Measurements from ENCODE around the gene KRTAP19-8. TPM values are rescaled to one million over a fixed set of nuclear protein-coding genes. Genes with fewer than 3 reads are reported as not detected.

The KRTAP19-8 gene
- total RNA-seq, 2 experiments from 2014 or later = not detected

DNA sequence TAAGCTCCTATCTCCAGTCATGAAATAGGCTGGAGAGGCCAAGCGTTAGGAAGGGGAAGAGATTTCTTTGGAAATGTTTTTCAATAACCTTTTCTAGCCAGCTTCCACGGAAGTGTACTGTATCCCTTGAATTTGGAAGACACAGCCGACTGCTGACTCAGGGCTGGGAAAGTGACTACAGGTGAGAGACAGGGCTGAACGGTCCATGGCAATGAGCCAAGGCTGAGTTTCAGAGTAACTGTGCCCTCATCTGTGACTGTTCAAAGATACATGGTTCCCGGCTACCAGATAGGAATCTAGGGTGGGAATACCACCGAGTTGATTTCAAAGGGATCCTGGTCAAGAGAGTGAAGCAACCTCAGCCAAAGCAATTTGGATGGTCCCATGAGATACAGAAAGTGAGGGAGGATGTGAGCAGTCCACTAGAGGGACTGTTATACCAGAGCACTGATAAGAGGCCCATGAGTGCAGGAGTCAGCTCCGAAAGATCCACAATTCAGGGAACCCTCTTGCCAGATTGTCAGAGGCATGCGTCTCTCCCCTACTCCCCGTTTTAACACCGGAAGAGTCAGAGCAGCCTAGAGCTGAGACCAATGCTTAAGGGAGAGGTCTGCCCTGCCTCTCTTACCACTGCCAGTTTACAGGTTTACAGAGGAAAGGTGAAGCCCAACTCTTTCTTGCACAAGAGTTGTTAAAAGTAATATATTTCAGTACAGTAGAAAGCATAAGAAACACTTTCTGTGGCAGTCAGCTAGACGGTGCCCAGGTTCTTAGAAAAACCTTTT is 3.2 kb upstream of the KRTAP19-8 start:
- no peak for DNase-seq
- Mint-ChIP-seq H3K4me3 (no peak overlapping the region), H3K27me3 (peaks cover 15% of the 10 kb centered on the region), H3K36me3 (ENCODE audit: low read depth) (no peaks in the 10 kb centered on the region), H3K9me3 (no peaks in the 10 kb centered on the region), H3K27ac (no peak overlapping the region), H3K4me1 (no peaks in the 10 kb centered on the region)
- POLR2A ChIA-PET = no interaction called here
- CTCF ChIA-PET = interaction anchor here (0.6 to 0.7 kb wide), 2 partner anchors 17 to 452 kb away, joined by 3 read pairs; no protein-coding TSS in a partner anchor

DNA sequence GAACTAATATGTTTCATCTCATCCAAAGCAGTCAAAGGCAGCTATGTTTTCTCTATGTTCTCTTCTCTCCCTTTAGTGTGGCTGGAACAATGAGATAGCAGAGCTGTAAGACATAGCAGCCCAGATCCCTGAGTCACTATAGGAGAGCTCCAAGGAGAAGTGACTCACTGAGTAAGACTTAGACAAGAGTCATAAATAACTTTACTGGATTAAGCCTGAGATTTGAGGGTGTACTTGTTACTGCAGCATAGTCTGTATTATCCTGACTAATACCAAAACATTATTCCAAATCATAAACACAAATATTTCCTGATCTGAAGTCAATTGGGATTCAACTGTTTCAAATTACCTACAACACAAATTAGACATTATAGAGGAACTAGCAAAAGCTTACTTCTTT is 3.9 kb downstream of the KRTAP19-8 start:
- no peak overlapping the region for H3K4me3 Mint-ChIP-seq
- no peaks in the 10 kb centered on the region for H3K36me3 Mint-ChIP-seq (ENCODE audit: low read depth)
- peaks cover 4% of the 10 kb centered on the region for H3K9me3 Mint-ChIP-seq
- no peak overlapping the region for H3K27ac Mint-ChIP-seq
- H3K27me3 Mint-ChIP-seq = peaks cover 31% of the 10 kb centered on the region
- no peak for DNase-seq
- H3K4me1 Mint-ChIP-seq = no peaks in the 10 kb centered on the region
- POLR2A ChIA-PET = no interaction called here
- CTCF ChIA-PET = no interaction called here

DNA sequence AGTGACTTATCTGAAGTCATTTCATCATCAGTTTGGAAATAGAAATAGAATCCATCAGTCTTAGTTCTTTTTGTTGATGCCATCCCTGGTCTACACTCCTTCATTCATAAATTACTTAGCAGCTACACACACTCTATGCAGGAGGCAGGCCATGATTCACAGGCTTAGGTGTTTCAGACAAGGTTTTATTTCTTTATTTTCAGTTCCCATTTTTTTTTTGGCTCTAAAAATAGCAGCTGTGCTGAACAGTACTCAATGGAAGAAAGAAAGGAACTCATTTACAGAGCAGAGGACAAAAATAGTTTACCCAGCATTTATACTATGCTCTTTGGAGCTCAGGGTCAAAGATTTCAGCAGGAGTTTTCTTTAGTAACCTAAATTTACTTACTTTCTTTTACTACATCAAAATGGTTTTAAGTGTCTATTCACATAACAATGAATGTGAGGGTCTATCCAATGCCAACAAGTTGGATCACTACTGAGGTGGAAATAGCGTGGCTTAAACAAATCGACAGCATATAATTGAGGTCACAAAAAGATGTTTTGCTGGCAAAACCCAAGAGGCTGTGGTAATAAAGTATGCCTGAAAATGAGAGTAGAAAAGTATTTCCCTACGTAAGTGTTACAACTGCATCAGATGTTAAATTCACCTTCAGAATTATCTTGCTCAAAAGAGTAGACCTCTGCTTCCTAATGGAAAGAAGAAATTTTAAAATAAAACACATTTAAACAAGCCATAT is 7.7 kb downstream of the KRTAP19-8 start:
- Mint-ChIP-seq H3K36me3 (ENCODE audit: low read depth) (no peaks in the 10 kb centered on the region), H3K27me3 (peaks cover 20% of the 10 kb centered on the region), H3K4me1 (no peaks in the 10 kb centered on the region), H3K9me3 (peaks cover 4% of the 10 kb centered on the region), H3K27ac (no peak overlapping the region), H3K4me3 (no peak overlapping the region)
- no peak for DNase-seq
- ChIA-PET CTCF (no interaction called here), POLR2A (no interaction called here)

DNA sequence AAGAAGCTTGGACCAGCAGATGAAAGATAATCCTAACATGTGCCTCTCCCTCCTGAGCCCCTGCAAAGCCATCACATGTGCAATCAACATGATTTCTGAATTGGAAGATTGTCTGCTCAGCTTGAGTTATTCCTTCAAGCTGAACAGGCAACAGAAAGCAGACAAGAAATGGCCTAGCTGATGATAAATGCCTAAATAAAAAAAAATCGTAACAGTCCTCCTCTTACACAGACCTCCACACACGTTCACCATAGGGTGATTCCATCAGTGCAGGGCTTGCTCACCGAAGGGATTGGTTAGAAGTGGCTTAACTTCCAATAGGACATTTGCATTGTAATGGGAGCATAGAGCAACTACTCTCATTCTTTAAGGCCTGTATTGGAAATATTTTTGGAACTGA is 14.6 kb downstream of the KRTAP19-8 start:
- no peak overlapping the region for H3K4me3 Mint-ChIP-seq
- H3K36me3 Mint-ChIP-seq (ENCODE audit: low read depth) = no peaks in the 10 kb centered on the region
- no peaks in the 10 kb centered on the region for H3K4me1 Mint-ChIP-seq
- POLR2A ChIA-PET = no interaction called here
- no peak for DNase-seq
- H3K27me3 Mint-ChIP-seq = peaks cover 20% of the 10 kb centered on the region
- no peaks in the 10 kb centered on the region for H3K9me3 Mint-ChIP-seq
- no peak overlapping the region for H3K27ac Mint-ChIP-seq
- CTCF ChIA-PET = interaction anchor here (1.0 kb wide), 1 partner anchor 18 kb away, joined by 3 read pairs; no protein-coding TSS in a partner anchor

DNA sequence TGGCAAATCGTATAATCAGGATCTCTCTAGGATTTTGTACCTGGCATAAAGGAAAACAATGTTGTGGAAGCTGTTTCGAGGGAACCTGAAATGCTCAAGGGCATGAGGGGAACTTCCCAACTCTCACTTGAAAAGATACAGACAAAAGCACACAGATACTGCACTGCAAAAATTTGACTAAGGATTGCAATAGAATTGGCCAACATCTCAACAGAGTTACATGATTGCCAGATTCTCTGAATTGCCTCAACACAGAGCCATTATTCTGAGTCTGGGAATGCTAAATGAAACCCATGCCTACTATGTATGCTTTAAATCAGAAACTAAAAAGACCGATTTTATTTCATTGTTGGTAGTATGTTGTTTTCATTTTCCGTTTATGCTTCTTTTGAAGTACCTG is 16.0 kb downstream of the KRTAP19-8 start:
- H3K4me3 Mint-ChIP-seq = no peak overlapping the region
- H3K27ac Mint-ChIP-seq = no peak overlapping the region
- no peaks in the 10 kb centered on the region for H3K4me1 Mint-ChIP-seq
- POLR2A ChIA-PET = no interaction called here
- H3K36me3 Mint-ChIP-seq (ENCODE audit: low read depth) = no peaks in the 10 kb centered on the region
- CTCF ChIA-PET = interaction anchor here (0.5 kb wide), 1 partner anchor 176 kb away, joined by 3 read pairs; no protein-coding TSS in a partner anchor
- peaks cover 15% of the 10 kb centered on the region for H3K27me3 Mint-ChIP-seq
- DNase-seq = no peak
- H3K9me3 Mint-ChIP-seq = peaks cover 1% of the 10 kb centered on the region

DNA sequence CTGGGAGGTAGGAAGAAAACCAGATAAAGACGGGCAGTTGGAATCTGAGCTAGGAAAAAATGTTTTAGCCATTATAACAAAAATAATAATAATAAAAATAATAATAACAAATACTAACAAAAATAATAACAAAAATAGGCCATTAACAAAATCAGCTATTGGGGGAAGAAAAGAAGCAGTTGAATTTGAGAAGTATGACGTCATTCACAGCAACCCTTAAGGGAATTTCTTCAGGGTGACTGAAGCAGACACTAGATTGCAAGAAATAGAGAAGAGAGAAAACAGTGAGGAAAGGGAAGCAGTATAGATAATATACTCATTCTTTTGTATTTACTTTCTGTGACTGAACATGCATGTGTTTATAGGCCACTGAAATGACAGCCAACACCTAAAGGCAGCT is 20.0 kb downstream of the KRTAP19-8 start:
- Mint-ChIP-seq H3K9me3 (peaks cover 2% of the 10 kb centered on the region), H3K4me3 (no peak overlapping the region), H3K4me1 (peaks cover 1% of the 10 kb centered on the region), H3K36me3 (ENCODE audit: low read depth) (no peaks in the 10 kb centered on the region), H3K27me3 (peaks cover 10% of the 10 kb centered on the region), H3K27ac (no peak overlapping the region)
- CTCF ChIA-PET = no interaction called here
- POLR2A ChIA-PET = no interaction called here
- DNase-seq = no peak

DNA sequence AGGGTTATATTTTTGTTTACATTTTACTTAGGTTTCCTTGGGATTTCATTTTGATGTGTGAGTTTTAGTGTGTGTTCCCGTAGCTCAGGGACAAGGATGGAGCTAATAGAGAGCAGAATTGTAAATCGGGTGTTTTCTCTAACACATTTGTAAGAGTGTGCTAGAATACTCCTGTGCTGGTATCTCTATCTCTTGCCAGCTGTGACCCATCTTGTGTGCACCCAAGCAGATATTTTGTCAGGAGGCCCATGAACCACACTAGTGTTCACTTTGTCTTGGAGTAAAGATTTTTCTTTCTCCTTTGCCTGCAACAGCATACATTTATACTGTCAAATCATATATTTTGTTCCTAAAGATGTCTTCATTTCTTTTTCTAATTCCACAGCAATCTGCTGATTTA is 23.4 kb downstream of the KRTAP19-8 start:
- Mint-ChIP-seq H3K27ac (no peak overlapping the region), H3K36me3 (ENCODE audit: low read depth) (no peaks in the 10 kb centered on the region), H3K4me1 (peaks cover 29% of the 10 kb centered on the region), H3K27me3 (no peaks in the 10 kb centered on the region), H3K4me3 (no peak overlapping the region), H3K9me3 (peaks cover 2% of the 10 kb centered on the region)
- POLR2A ChIA-PET = no interaction called here
- no peak for DNase-seq
- CTCF ChIA-PET = no interaction called here

DNA sequence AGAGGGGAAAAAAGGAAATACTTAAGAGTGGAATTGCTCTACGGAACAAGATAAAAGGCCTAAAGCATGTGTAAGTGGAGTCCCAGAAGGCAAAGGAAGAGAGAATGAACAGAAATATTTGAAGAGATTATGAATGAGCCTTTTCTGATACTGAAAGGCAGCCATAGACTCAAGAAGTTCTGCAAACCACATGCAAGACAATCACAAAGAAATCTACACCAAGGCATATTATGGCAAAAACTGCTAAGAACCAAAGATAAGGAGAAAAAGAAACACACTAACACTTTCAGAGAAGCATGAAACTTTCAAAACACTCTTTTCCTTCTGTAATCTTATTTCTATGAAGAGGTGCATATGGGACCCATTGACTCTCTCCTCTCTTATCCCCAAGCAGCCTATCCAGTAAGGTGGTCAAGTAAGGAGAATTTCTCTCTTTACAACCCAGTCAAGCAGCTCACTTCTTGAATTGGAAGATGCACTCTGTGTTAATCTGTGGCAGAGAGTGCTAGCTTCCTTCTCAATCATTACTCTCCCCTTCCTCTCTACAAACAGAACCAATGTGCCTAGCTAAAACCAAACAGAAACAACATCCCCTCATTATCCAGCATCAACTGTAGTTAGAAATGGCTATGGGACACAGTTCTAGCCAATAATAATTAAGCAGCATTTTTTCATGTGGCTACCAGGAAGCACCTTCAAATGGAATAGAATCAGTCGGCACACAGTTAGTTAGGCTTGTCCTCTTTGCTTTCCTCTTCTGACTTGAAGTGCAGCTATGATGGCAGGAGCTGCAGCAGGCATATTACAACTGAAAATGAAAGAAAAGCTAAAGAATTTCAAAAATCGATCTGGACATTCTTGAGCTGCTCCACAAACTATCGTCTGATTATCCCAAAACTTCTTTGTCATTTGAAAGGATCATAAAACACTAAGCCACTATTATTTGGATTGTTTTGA is 25.9 kb downstream of the KRTAP19-8 start:
- POLR2A ChIA-PET = interaction anchor here (0.5 kb wide), 1 partner anchor 1580 kb away, joined by 4 read pairs; no protein-coding TSS in a partner anchor
- peak overlapping the region; percentile 25 for H3K4me3 Mint-ChIP-seq
- no peaks in the 10 kb centered on the region for H3K27me3 Mint-ChIP-seq
- DNase-seq = no peak
- peaks cover 29% of the 10 kb centered on the region for H3K4me1 Mint-ChIP-seq
- CTCF ChIA-PET = no interaction called here
- peaks cover 2% of the 10 kb centered on the region for H3K9me3 Mint-ChIP-seq
- no peaks in the 10 kb centered on the region for H3K36me3 Mint-ChIP-seq (ENCODE audit: low read depth)
- H3K27ac Mint-ChIP-seq = peak overlapping the region; percentile 83

DNA sequence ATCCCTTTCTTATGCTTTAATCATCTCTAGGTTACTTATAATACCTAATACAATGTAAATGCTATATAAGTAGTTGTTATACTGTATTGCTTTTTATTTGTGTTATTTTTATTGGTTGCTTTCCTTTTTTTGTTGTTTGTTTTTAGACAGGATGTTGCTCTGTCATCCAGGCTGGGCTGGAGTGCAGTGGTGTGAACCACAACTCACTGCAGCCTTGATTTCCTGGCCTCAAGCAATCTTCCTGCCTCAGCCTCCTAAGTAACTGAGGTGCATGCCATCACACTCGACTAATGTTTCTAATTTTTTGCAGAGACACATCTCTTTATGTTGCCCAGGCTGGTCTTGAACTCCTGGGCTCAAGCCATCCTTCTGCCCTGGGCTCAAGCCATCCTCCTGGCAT is 26.9 kb downstream of the KRTAP19-8 start:
- peak; percentile 50 for DNase-seq
- Mint-ChIP-seq H3K27me3 (peaks cover 4% of the 10 kb centered on the region), H3K4me3 (peak overlapping the region; percentile 4), H3K27ac (peak overlapping the region; percentile 77), H3K36me3 (ENCODE audit: low read depth) (no peaks in the 10 kb centered on the region), H3K4me1 (peaks cover 29% of the 10 kb centered on the region), H3K9me3 (no peaks in the 10 kb centered on the region)
- ChIA-PET POLR2A (no interaction called here), CTCF (no interaction called here)

DNA sequence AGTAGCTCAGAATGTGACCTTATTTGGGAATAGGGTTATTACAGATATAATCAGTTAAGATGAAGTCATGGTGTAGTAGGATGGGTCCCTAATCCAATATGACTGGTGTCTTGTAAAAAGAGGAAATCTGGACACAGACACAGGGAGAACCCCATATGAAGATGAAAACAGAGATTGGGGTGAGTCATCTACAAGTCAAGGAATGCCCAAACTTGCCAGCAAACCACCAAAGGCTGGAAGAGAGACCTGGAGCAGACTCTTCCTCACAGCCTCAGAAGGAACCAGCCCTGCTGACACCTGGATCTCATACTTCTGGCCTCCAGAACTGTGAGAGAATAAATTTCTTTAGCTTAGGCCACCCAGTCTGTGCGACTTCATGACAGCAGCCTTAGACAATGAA is 29.9 kb downstream of the KRTAP19-8 start:
- ChIA-PET CTCF (no interaction called here), POLR2A (no interaction called here)
- H3K9me3 Mint-ChIP-seq = no peaks in the 10 kb centered on the region
- no peak for DNase-seq
- H3K27me3 Mint-ChIP-seq = peaks cover 16% of the 10 kb centered on the region
- no peak overlapping the region for H3K4me3 Mint-ChIP-seq
- H3K4me1 Mint-ChIP-seq = peaks cover 29% of the 10 kb centered on the region
- H3K36me3 Mint-ChIP-seq (ENCODE audit: low read depth) = no peaks in the 10 kb centered on the region
- H3K27ac Mint-ChIP-seq = no peak overlapping the region

DNA sequence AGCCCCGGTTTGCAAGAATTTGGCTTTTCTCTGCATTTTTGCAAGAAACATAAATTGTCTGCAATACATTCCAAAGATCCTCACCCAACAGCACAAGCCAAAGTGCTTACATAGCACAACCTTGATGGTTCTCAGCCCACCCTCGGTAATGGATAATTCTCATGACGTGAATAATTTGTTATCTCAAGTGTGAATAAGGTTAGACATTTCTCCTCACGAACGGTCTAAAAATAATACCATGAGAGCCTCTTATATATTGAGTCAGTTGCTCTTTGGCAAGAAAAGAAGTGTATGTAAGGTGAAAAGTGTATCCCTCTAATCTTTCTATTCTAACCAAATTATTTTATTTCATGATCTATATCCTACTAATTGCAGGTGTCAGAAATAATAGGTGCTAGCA is 33.3 kb downstream of the KRTAP19-8 start:
- Mint-ChIP-seq H3K9me3 (no peaks in the 10 kb centered on the region), H3K4me1 (no peaks in the 10 kb centered on the region), H3K27ac (no peak overlapping the region), H3K4me3 (no peak overlapping the region), H3K36me3 (ENCODE audit: low read depth) (no peaks in the 10 kb centered on the region), H3K27me3 (peaks cover 16% of the 10 kb centered on the region)
- ChIA-PET POLR2A (no interaction called here), CTCF (no interaction called here)
- no peak for DNase-seq

DNA sequence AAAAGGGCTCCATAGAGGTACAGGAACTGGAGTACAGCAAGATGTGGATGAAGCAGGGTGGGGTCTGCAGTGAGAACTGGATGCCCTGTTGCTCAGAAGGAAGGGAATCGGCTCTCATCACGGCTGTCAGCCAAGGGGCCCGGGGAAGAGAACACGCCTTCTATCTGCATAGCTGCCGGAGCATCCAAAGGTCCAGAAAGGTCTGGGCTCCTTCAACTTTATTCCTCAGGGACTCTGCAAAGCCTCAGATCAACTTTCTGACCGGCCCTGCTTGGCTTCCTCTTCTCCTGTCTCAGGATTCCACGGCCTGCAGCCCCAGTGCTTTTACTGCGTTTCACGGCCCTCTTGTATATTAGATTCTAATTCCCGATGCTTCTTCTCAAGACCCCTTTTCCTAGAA is 34.8 kb downstream of the KRTAP19-8 start:
- Mint-ChIP-seq H3K27ac (no peak overlapping the region), H3K27me3 (peaks cover 16% of the 10 kb centered on the region), H3K4me1 (no peaks in the 10 kb centered on the region), H3K9me3 (no peaks in the 10 kb centered on the region), H3K4me3 (no peak overlapping the region), H3K36me3 (ENCODE audit: low read depth) (no peaks in the 10 kb centered on the region)
- POLR2A ChIA-PET = no interaction called here
- DNase-seq = no peak
- CTCF ChIA-PET = no interaction called here

DNA sequence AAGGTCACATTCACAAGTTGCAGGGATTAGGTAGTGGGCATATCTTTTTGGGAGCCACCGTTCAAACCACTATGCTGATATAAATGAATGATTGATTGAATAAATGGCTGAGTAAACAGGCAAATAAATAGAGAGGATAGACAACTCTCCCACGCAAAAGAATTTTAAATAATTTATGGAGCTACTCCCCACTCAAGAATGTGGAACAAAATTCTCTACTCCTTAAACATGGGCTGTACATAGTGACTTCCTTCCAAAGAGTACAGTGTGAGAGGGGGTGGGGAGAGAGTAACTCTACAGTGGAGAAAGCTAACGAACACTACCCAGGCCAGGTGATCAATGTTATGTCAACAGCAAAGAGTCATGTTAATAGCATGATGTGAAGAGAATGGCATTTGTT is 40.7 kb downstream of the KRTAP19-8 start:
- Mint-ChIP-seq H3K4me1 (no peaks in the 10 kb centered on the region), H3K27me3 (peaks cover 13% of the 10 kb centered on the region), H3K4me3 (no peak overlapping the region), H3K9me3 (no peaks in the 10 kb centered on the region), H3K27ac (no peak overlapping the region), H3K36me3 (ENCODE audit: low read depth) (no peaks in the 10 kb centered on the region)
- ChIA-PET CTCF (no interaction called here), POLR2A (no interaction called here)
- DNase-seq = no peak
